Stomach smooth muscle (tissue), 2 donors: ENCODE measurements around the gene ZNF618.

Source experiments
- H3K27ac ChIP-seq: one replicate; pipeline ENCODE4 v1.7.0; 2013; ENCODE audit warnings: mild to moderate bottlenecking, low read length, inconsistent platforms
- H3K27me3 ChIP-seq, 2 donors: one replicate each; pipeline ENCODE4 v1.7.0; 2013; ENCODE audit warnings: low read length in 2 of 2; ENCODE audit not compliant: insufficient read depth in 2 of 2, control insufficient read depth in 1 of 2
- H3K36me3 ChIP-seq, 2 donors: one replicate each; pipeline ENCODE4 v1.7.0; 2013; ENCODE audit warnings: low read length in 2 of 2; ENCODE audit not compliant: control insufficient read depth in 2 of 2, insufficient read depth in 2 of 2
- H3K4me1 ChIP-seq: one replicate; pipeline ENCODE4 v1.7.0; 2013; ENCODE audit warnings: low read length; ENCODE audit not compliant: control insufficient read depth, insufficient read depth
- H3K4me3 ChIP-seq, 2 donors: one replicate each; pipeline ENCODE4 v1.7.0; 2013; ENCODE audit warnings: low read length in 2 of 2
- H3K9ac ChIP-seq, 2 donors: one replicate each; pipeline ENCODE4 v1.7.0; 2013; ENCODE audit warnings: low read length in 2 of 2, mild to moderate bottlenecking in 1 of 2
- H3K9me3 ChIP-seq, 2 donors: one replicate each; pipeline ENCODE4 v1.7.0; 2013; ENCODE audit warnings: low read length in 2 of 2; ENCODE audit not compliant: control insufficient read depth in 2 of 2
- donor health status: healthy.
- donor health status: Pancreatic carcinoma.

The ZNF618 gene

GRCh38 chr9:114061830-114062474 lies 185.8 kb downstream of the ZNF618 start:
- Histone ChIP-seq H3K9ac (no peak overlapping the region), H3K4me3 (no peak overlapping the region), H3K9me3 (no peaks in the 10 kb centered on the region), H3K36me3 (no peaks in the 10 kb centered on the region), H3K4me1 (no peaks in the 10 kb centered on the region), H3K27ac (no peak overlapping the region), H3K27me3 (peaks cover 0 to 3% of the 10 kb centered on the region in 2 donors)

GRCh38 chr9:114065304-114065703 lies 189.2 kb downstream of the ZNF618 start:
- H3K4me1 ChIP-seq = no peaks in the 10 kb centered on the region
- H3K4me3 ChIP-seq = no peak overlapping the region
- H3K27ac ChIP-seq = no peak overlapping the region
- H3K27me3 ChIP-seq = peaks cover 0 to 3% of the 10 kb centered on the region in 2 donors
- no peaks in the 10 kb centered on the region for H3K9me3 ChIP-seq
- H3K36me3 ChIP-seq = no peaks in the 10 kb centered on the region
- no peak overlapping the region for H3K9ac ChIP-seq

GRCh38 chr9:114069476-114070187 lies 193.5 kb downstream of the ZNF618 start:
- Histone ChIP-seq H3K36me3 (no peaks in the 10 kb centered on the region), H3K9me3 (no peaks in the 10 kb centered on the region), H3K4me3 (no peak overlapping the region), H3K27me3 (no peaks in the 10 kb centered on the region), H3K9ac (no peak overlapping the region), H3K4me1 (peaks cover 3% of the 10 kb centered on the region), H3K27ac (no peak overlapping the region)

GRCh38 chr9:114070188-114071103 lies 194.3 kb downstream of the ZNF618 start:
- Histone ChIP-seq H3K36me3 (no peaks in the 10 kb centered on the region), H3K9ac (no peak overlapping the region), H3K4me1 (peaks cover 3% of the 10 kb centered on the region), H3K9me3 (no peaks in the 10 kb centered on the region), H3K27me3 (no peaks in the 10 kb centered on the region), H3K27ac (no peak overlapping the region), H3K4me3 (no peak overlapping the region)

GRCh38 chr9:114071197-114071795 lies 195.2 kb downstream of the ZNF618 start:
- Histone ChIP-seq H3K27me3 (no peaks in the 10 kb centered on the region), H3K4me3 (no peak overlapping the region), H3K36me3 (no peaks in the 10 kb centered on the region), H3K27ac (no peak overlapping the region), H3K9me3 (no peaks in the 10 kb centered on the region), H3K4me1 (peaks cover 3% of the 10 kb centered on the region), H3K9ac (no peak overlapping the region)

GRCh38 chr9:114072184-114073140 lies 196.4 kb downstream of the ZNF618 start:
- Histone ChIP-seq H3K27ac (no peak overlapping the region), H3K4me3 (no peak overlapping the region), H3K9me3 (no peaks in the 10 kb centered on the region), H3K27me3 (no peaks in the 10 kb centered on the region), H3K4me1 (peaks cover 3% of the 10 kb centered on the region), H3K36me3 (no peaks in the 10 kb centered on the region), H3K9ac (no peak overlapping the region)

- no peaks in the 10 kb centered on the region for H3K36me3 ChIP-seq
- no peak overlapping the region for H3K27ac ChIP-seq
These were observed 199.5 kb downstream of the ZNF618 start for GRCh38 chr9:114075602-114076001.

GRCh38 chr9:114076237-114077161 lies 200.4 kb downstream of the ZNF618 start:
- no peak overlapping the region for H3K4me3 ChIP-seq
- no peaks in the 10 kb centered on the region for H3K9me3 ChIP-seq
- H3K36me3 ChIP-seq = no peaks in the 10 kb centered on the region
- no peak overlapping the region for H3K9ac ChIP-seq
- peaks cover 5 to 7% of the 10 kb centered on the region in 2 donors for H3K27me3 ChIP-seq
- peaks cover 3% of the 10 kb centered on the region for H3K4me1 ChIP-seq
- no peak overlapping the region for H3K27ac ChIP-seq

More at GRCh38 chr9:114075602-114076001, 199.5 kb downstream of the ZNF618 start:
- no peaks in the 10 kb centered on the region for H3K9me3 ChIP-seq
- no peak overlapping the region for H3K9ac ChIP-seq
- peaks cover 5 to 7% of the 10 kb centered on the region in 2 donors for H3K27me3 ChIP-seq
- H3K4me1 ChIP-seq = peaks cover 3% of the 10 kb centered on the region
- H3K4me3 ChIP-seq = no peak overlapping the region

- Histone ChIP-seq H3K4me1 (peaks cover 3% of the 10 kb centered on the region), H3K9ac (no peak overlapping the region), H3K36me3 (no peaks in the 10 kb centered on the region)
These were observed 201.2 kb downstream of the ZNF618 start for GRCh38 chr9:114077162-114077837.

More at GRCh38 chr9:114077162-114077837, 201.2 kb downstream of the ZNF618 start:
- H3K9me3 ChIP-seq = no peaks in the 10 kb centered on the region
- no peak overlapping the region for H3K27ac ChIP-seq
- no peak overlapping the region for H3K4me3 ChIP-seq
- H3K27me3 ChIP-seq = peaks cover 5 to 7% of the 10 kb centered on the region in 2 donors
